Measurements from ENCODE around the gene PSMD7. TPM values are rescaled to one million over a fixed set of nuclear protein-coding genes. Genes with fewer than 3 reads are reported as not detected.
A peak's percentile ranks its signal among the peaks of the same experiment; 100 is the strongest.

PSMD7 gene
- 10 to 100 TPM; 95.1 to 96.1 TPM for total RNA-seq

DNA sequence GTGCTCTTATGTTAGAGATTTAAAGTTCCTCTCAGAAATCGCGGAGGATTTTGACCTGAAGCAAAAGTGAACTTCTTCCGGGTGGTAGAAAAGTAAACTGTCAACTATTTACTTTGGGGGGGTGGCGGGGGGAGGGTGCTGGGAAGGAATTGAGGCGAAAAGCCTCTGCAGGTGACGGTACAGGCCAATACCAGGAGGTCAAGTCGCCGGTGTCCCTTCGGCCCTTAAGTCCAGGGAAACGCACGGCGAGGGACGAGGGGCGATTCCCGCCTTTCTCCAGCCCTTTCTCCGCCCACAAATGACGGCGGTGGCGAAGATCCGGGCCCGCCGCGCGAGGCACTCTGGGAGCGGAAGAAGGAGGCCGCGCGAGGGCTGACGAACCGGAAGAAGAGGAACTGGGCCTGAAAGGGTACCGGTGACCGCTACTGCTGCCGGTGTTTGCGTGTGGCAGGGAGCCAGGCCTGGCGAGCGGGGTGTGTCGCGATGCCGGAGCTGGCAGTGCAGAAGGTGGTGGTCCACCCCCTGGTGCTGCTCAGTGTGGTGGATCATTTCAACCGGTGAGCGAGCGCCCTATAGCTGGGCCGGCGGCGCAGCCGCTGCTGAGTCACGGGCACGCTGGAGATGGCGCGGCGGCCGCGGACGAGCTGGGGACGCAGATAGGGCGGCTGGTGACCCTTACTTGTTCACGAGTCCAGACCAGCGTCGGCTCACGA is at the start of gene PSMD7:
TSS of gene PSMD7 (plus strand) at position 383 of the 713 bp plus-strand sequence. CDS start at position 484, 101 bp downstream.
- Mint-ChIP-seq H3K4me3 (peak within 1 kb of the TSS; percentile 88), H3K36me3 (ENCODE audit: low read depth) (peaks cover 54% of the 10 kb centered on the region), H3K9me3 (ENCODE audit: insufficient read depth) (peaks cover 6% of the 10 kb centered on the region), H3K27ac (peak within 1 kb of the TSS; percentile 96), H3K27me3 (ENCODE audit: low read depth) (no peaks in the 10 kb centered on the region), H3K4me1 (ENCODE audit: low read depth) (peaks cover 41% of the 10 kb centered on the region)
- ChIA-PET POLR2A (interaction anchor here (0.6 to 1.8 kb wide), 5 partner anchors 9 to 371 kb away, joined by 3 to 10 read pairs (median 3); partner anchors contain the start of gene RFWD3), CTCF (interaction anchor here (1.1 to 3.4 kb wide), 4 partner anchors 9 to 22 kb away, joined by 5 to 31 read pairs (median 5); no protein-coding TSS in a partner anchor)
- ATAC-seq, result peak; percentile 92
- DNase-seq, result peak; percentile 93

DNA sequence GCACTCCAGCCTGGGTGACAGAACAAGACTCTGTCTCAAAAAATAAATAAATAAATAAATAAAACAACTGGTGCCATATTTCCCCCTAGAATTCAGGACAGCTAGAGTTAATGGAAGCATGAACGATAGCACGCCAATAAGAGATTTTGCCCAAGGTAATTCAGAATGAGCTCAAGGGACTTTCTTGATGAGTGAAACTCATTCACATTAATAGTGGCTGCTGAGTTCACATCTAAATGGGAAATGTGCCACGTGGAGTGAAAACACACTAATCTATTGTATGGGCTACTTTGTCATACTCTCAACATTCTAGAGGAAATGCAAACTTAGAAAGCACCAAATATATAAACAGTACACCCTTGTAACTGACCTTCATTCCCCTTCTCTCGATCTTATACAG is 47.4 kb upstream of the PSMD7 start:
- POLR2A ChIA-PET, result no interaction called here
- Mint-ChIP-seq H3K27me3 (ENCODE audit: low read depth) (no peaks in the 10 kb centered on the region), H3K4me1 (ENCODE audit: low read depth) (no peaks in the 10 kb centered on the region), H3K4me3 (no peak overlapping the region), H3K27ac (no peak overlapping the region), H3K36me3 (ENCODE audit: low read depth) (no peaks in the 10 kb centered on the region), H3K9me3 (ENCODE audit: insufficient read depth) (no peaks in the 10 kb centered on the region)
- DNase-seq (no peak), ATAC-seq (no peak)
- CTCF ChIA-PET, result no interaction called here

DNA sequence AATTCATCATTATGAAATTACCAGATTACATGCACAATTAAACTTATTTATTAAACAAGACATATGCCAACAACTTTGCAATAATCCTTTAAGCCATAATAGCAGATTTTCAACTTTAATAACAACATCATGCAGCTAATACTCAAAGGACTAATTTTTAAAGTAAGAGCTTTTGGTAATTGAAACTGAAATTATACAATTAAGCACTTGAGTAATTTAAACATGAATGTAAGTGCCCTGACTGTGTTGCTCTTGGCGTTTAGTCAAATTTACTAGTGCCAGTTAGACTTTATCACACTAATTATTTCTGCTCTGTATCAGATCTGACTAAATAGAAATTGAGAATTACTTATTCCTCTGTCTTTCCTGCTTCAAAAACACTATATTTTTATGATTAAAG is 46.8 kb upstream of the PSMD7 start:
- DNase-seq (no peak), ATAC-seq (no peak)
- no peak overlapping the region for H3K4me3 Mint-ChIP-seq
- H3K4me1 Mint-ChIP-seq (ENCODE audit: low read depth), result no peaks in the 10 kb centered on the region
- no peaks in the 10 kb centered on the region for H3K36me3 Mint-ChIP-seq (ENCODE audit: low read depth)
- H3K9me3 Mint-ChIP-seq (ENCODE audit: insufficient read depth), result no peaks in the 10 kb centered on the region
- H3K27ac Mint-ChIP-seq, result no peak overlapping the region
- ChIA-PET CTCF (no interaction called here), POLR2A (no interaction called here)
- H3K27me3 Mint-ChIP-seq (ENCODE audit: low read depth), result no peaks in the 10 kb centered on the region

GRCh38 chr16:74252329-74252728 is 44.3 kb upstream of the PSMD7 start:
- H3K9me3 Mint-ChIP-seq (ENCODE audit: insufficient read depth), result no peaks in the 10 kb centered on the region
- no peak for DNase-seq
- ChIA-PET CTCF (no interaction called here), POLR2A (no interaction called here)
- no peaks in the 10 kb centered on the region for H3K36me3 Mint-ChIP-seq (ENCODE audit: low read depth)
- H3K4me3 Mint-ChIP-seq, result no peak overlapping the region
- no peaks in the 10 kb centered on the region for H3K4me1 Mint-ChIP-seq (ENCODE audit: low read depth)
- ATAC-seq, result no peak
- no peak overlapping the region for H3K27ac Mint-ChIP-seq
- no peaks in the 10 kb centered on the region for H3K27me3 Mint-ChIP-seq (ENCODE audit: low read depth)

DNA sequence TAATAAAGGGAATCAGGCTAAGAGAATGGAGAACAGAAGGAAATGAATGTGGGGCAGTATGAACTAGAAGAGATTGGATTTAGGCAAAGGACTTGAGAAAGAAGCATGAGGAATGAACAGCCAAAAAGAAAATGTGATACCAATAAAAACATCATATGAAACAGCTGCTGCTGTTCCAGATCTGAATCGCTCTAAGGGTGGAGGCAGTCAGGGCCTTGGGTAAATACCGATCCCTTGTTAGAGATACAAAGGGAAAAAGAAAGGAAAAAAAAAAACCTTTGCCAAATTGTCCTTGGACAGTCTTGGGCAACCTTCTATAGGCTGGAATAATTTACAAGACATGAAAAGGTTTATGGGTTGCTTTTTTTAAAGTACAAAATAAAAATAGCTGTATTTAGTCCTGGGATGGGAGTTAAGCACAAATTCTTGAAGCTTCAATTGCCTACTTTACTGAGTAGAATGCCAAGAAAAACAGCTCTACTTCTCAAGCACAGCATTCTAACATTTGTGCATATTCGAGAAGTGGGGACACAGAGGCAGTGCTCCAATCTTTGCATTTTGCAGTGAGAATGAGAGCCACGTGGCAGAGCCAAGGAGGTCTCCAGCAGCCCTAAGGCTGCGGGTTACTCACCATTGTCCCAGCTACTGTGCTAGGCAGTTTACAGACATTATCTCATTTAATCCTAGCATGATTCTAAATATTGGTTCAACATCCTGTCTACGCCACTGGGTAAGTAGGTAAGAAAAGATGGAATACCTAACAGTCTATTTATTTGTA is 43.3 kb upstream of the PSMD7 start:
- ChIA-PET POLR2A (no interaction called here), CTCF (interaction anchor here (2.2 kb wide), 1 partner anchor 21 kb away, joined by 6 read pairs; no protein-coding TSS in a partner anchor)
- Mint-ChIP-seq H3K4me1 (ENCODE audit: low read depth) (no peaks in the 10 kb centered on the region), H3K27ac (no peak overlapping the region), H3K36me3 (ENCODE audit: low read depth) (no peaks in the 10 kb centered on the region), H3K9me3 (ENCODE audit: insufficient read depth) (no peaks in the 10 kb centered on the region), H3K4me3 (no peak overlapping the region), H3K27me3 (ENCODE audit: low read depth) (no peaks in the 10 kb centered on the region)
- DNase-seq (no peak), ATAC-seq (no peak)

GRCh38 chr16:74257061-74257460 is 39.6 kb upstream of the PSMD7 start:
- no peak for DNase-seq
- H3K36me3 Mint-ChIP-seq (ENCODE audit: low read depth), result no peaks in the 10 kb centered on the region
- ChIA-PET POLR2A (interaction anchor here (0.7 kb wide), 1 partner anchor 35 kb away, joined by 3 read pairs; no protein-coding TSS in a partner anchor), CTCF (no interaction called here)
- H3K4me3 Mint-ChIP-seq, result no peak overlapping the region
- H3K9me3 Mint-ChIP-seq (ENCODE audit: insufficient read depth), result no peaks in the 10 kb centered on the region
- ATAC-seq, result no peak
- H3K27ac Mint-ChIP-seq, result no peak overlapping the region
- H3K4me1 Mint-ChIP-seq (ENCODE audit: low read depth), result no peaks in the 10 kb centered on the region
- H3K27me3 Mint-ChIP-seq (ENCODE audit: low read depth), result no peaks in the 10 kb centered on the region

GRCh38 chr16:74261068-74261467 is 35.5 kb upstream of the PSMD7 start:
- H3K4me3 Mint-ChIP-seq, result no peak overlapping the region
- ChIA-PET POLR2A (no interaction called here), CTCF (no interaction called here)
- no peaks in the 10 kb centered on the region for H3K4me1 Mint-ChIP-seq (ENCODE audit: low read depth)
- no peak for ATAC-seq
- no peak for DNase-seq
- no peaks in the 10 kb centered on the region for H3K36me3 Mint-ChIP-seq (ENCODE audit: low read depth)
- no peaks in the 10 kb centered on the region for H3K9me3 Mint-ChIP-seq (ENCODE audit: insufficient read depth)
- H3K27ac Mint-ChIP-seq, result no peak overlapping the region
- H3K27me3 Mint-ChIP-seq (ENCODE audit: low read depth), result no peaks in the 10 kb centered on the region

GRCh38 chr16:74264811-74265210 is 31.8 kb upstream of the PSMD7 start:
- ChIA-PET CTCF (no interaction called here), POLR2A (no interaction called here)
- no peaks in the 10 kb centered on the region for H3K36me3 Mint-ChIP-seq (ENCODE audit: low read depth)
- ATAC-seq, result no peak
- H3K9me3 Mint-ChIP-seq (ENCODE audit: insufficient read depth), result no peaks in the 10 kb centered on the region
- H3K4me3 Mint-ChIP-seq, result no peak overlapping the region
- H3K4me1 Mint-ChIP-seq (ENCODE audit: low read depth), result no peaks in the 10 kb centered on the region
- no peak for DNase-seq
- H3K27ac Mint-ChIP-seq, result no peak overlapping the region
- peaks cover 6% of the 10 kb centered on the region for H3K27me3 Mint-ChIP-seq (ENCODE audit: low read depth)

DNA sequence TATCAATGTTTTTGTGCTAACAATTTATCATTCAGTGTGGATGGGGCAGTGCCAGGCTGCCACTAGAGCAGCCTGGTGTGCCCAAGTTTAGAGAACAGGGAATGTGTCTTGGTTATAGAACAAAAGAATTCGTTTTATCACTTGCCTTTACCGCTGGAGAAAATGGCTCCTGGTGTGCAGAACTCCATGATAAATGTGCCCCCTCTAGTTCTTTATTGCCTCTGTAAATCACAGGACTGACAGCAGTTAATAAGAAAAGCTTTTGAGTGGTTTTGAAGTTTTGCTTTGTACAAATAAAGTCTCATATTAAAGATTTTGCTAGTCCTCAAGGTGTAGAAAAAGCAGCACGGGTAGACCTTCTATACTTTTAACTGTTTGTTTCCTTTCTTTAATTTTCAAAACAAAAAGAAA is 28.2 kb upstream of the PSMD7 start:
- no peak for DNase-seq
- CTCF ChIA-PET, result no interaction called here
- ATAC-seq, result no peak
- Mint-ChIP-seq H3K27me3 (ENCODE audit: low read depth) (peaks cover 6% of the 10 kb centered on the region), H3K36me3 (ENCODE audit: low read depth) (no peaks in the 10 kb centered on the region), H3K27ac (no peak overlapping the region), H3K4me3 (no peak overlapping the region), H3K9me3 (ENCODE audit: insufficient read depth) (no peaks in the 10 kb centered on the region), H3K4me1 (ENCODE audit: low read depth) (no peaks in the 10 kb centered on the region)
- POLR2A ChIA-PET, result no interaction called here

- no peak overlapping the region for H3K4me3 Mint-ChIP-seq
- peaks cover 14% of the 10 kb centered on the region for H3K27me3 Mint-ChIP-seq (ENCODE audit: low read depth)
- ChIA-PET POLR2A (interaction anchor here (0.6 kb wide), 1 partner anchor 409 kb away, joined by 3 read pairs; no protein-coding TSS in a partner anchor), CTCF (no interaction called here)
- DNase-seq (no peak), ATAC-seq (no peak)
- no peak overlapping the region for H3K27ac Mint-ChIP-seq
- H3K9me3 Mint-ChIP-seq (ENCODE audit: insufficient read depth), result no peaks in the 10 kb centered on the region
- no peaks in the 10 kb centered on the region for H3K36me3 Mint-ChIP-seq (ENCODE audit: low read depth)
- H3K4me1 Mint-ChIP-seq (ENCODE audit: low read depth), result no peaks in the 10 kb centered on the region
These were observed 24.7 kb upstream of the PSMD7 start for GRCh38 chr16:74271872-74272271.

GRCh38 chr16:74275031-74275636 is 21.5 kb upstream of the PSMD7 start:
- Mint-ChIP-seq H3K27ac (no peak overlapping the region), H3K36me3 (ENCODE audit: low read depth) (no peaks in the 10 kb centered on the region), H3K9me3 (ENCODE audit: insufficient read depth) (no peaks in the 10 kb centered on the region), H3K27me3 (ENCODE audit: low read depth) (peaks cover 13% of the 10 kb centered on the region), H3K4me3 (no peak overlapping the region), H3K4me1 (ENCODE audit: low read depth) (peaks cover 5% of the 10 kb centered on the region)
- POLR2A ChIA-PET, result no interaction called here
- CTCF ChIA-PET, result interaction anchor here (0.6 to 1.6 kb wide), 8 partner anchors 13 to 221 kb away, joined by 3 to 6 read pairs (median 4); no protein-coding TSS in a partner anchor
- ATAC-seq (no peak), DNase-seq (no peak)

- DNase-seq, result no peak
- Mint-ChIP-seq H3K27me3 (ENCODE audit: low read depth) (peaks cover 13% of the 10 kb centered on the region), H3K4me3 (no peak overlapping the region), H3K36me3 (ENCODE audit: low read depth) (no peaks in the 10 kb centered on the region), H3K9me3 (ENCODE audit: insufficient read depth) (no peaks in the 10 kb centered on the region), H3K4me1 (ENCODE audit: low read depth) (peaks cover 5% of the 10 kb centered on the region), H3K27ac (no peak overlapping the region)
- ChIA-PET CTCF (interaction anchor here (0.6 to 1.6 kb wide), 7 partner anchors 14 to 222 kb away, joined by 3 to 5 read pairs (median 3); no protein-coding TSS in a partner anchor), POLR2A (no interaction called here)
- no peak for ATAC-seq
These were observed 20.9 kb upstream of the PSMD7 start for GRCh38 chr16:74275711-74276110.

Measured in activated CD8-positive, alpha-beta T cell treated with anti-CD3 and anti-CD28 coated beads, Interleukin-2, amount 10 ng/mL, durations not matched to agents 7 days and 5 days (primary cell).